ENCODE data around the gene TMEM87A.

GRCh38 chr15:42218953-42219592, 54.2 kb downstream of the TMEM87A start:
- TF ChIP-seq EP300 (IDR thresholded peaks at IDR 0.05) (no peak), CTCF (IDR thresholded peaks at IDR 0.05) (no peak)

Measured in suprapubic skin (tissue), 3 donors.